ENCODE results near the gene NR3C2. TPM values are rescaled to one million over a fixed set of nuclear protein-coding genes. Genes with fewer than 3 reads are reported as not detected.

The NR3C2 gene
- total RNA-seq, 1 donor from 2014 or later = 2.5 TPM

GRCh38 chr4:148273501-148273986, 168.7 kb downstream of the NR3C2 start:
- FAIRE-seq (no peak), DNase-seq (ENCODE audit: low read depth) (no peak)
- no peaks in the 10 kb centered on the region for H4K20me1 ChIP-seq (ENCODE audit: insufficient read depth, low read length)

GRCh38 chr4:148271166-148271565, 171.0 kb downstream of the NR3C2 start:
- Mint-ChIP-seq H3K36me3 (ENCODE audit: low read depth, unreplicated experiment) (no peaks in the 10 kb centered on the region), H3K27ac (ENCODE audit: unreplicated experiment) (no peak overlapping the region)

More at GRCh38 chr4:148273501-148273986, 168.7 kb downstream of the NR3C2 start:
- H3K9ac ChIP-seq (ENCODE audit: low read length) = no peak overlapping the region
- no peak overlapping the region for H3K4me3 ChIP-seq (ENCODE audit: insufficient read depth, low read depth, low read length)
- no peaks in the 10 kb centered on the region for H3K9me3 ChIP-seq (ENCODE audit: insufficient read depth, low read depth, low read length)
- no peak overlapping the region for H3K27ac ChIP-seq (ENCODE audit: low read depth, low read length)
- H3K4me3 Mint-ChIP-seq (ENCODE audit: unreplicated experiment) = no peak overlapping the region
- no peaks in the 10 kb centered on the region for H3K36me3 ChIP-seq (ENCODE audit: insufficient read depth, low read length)
- H3K9me3 Mint-ChIP-seq (ENCODE audit: unreplicated experiment) = no peaks in the 10 kb centered on the region
- no peaks in the 10 kb centered on the region for H3K36me3 Mint-ChIP-seq (ENCODE audit: low read depth, unreplicated experiment)
- H3K27me3 ChIP-seq (ENCODE audit: insufficient read depth, low read length) = no peaks in the 10 kb centered on the region
- H3K4me2 ChIP-seq (ENCODE audit: low read length) = no peak overlapping the region
- H3K79me2 ChIP-seq (ENCODE audit: insufficient read depth, low read length) = no peaks in the 10 kb centered on the region
- H3K4me1 ChIP-seq (ENCODE audit: insufficient read depth, low read length) = no peaks in the 10 kb centered on the region
- H3K4me1 Mint-ChIP-seq (ENCODE audit: low read depth, unreplicated experiment) = peaks cover 10% of the 10 kb centered on the region
- H3K27ac Mint-ChIP-seq (ENCODE audit: unreplicated experiment) = no peak overlapping the region
- no peak for TF ChIP-seq EZH2 (IDR thresholded peaks at IDR 0.05; ENCODE audit: insufficient read depth, low read length)
- TF ChIP-seq CTCF (IDR thresholded peaks at IDR 0.05; ENCODE audit: insufficient read depth, low read depth, low read length) = no peak
- H3K27me3 Mint-ChIP-seq (ENCODE audit: low read depth, unreplicated experiment) = no peaks in the 10 kb centered on the region
- H2AFZ ChIP-seq (ENCODE audit: low read depth, low read length) = no peak overlapping the region

More at GRCh38 chr4:148271166-148271565, 171.0 kb downstream of the NR3C2 start:
- no peaks in the 10 kb centered on the region for H3K36me3 ChIP-seq (ENCODE audit: insufficient read depth, low read length)
- H3K9me3 ChIP-seq (ENCODE audit: insufficient read depth, low read depth, low read length) = no peaks in the 10 kb centered on the region
- H3K27me3 ChIP-seq (ENCODE audit: insufficient read depth, low read length) = no peaks in the 10 kb centered on the region
- TF ChIP-seq CTCF (IDR thresholded peaks at IDR 0.05; ENCODE audit: insufficient read depth, low read depth, low read length) (no peak), EZH2 (IDR thresholded peaks at IDR 0.05; ENCODE audit: insufficient read depth, low read length) (no peak)
- H3K9ac ChIP-seq (ENCODE audit: low read length) = no peak overlapping the region
- Mint-ChIP-seq H3K27me3 (ENCODE audit: low read depth, unreplicated experiment) (no peaks in the 10 kb centered on the region), H3K4me1 (ENCODE audit: low read depth, unreplicated experiment) (peaks cover 10% of the 10 kb centered on the region), H3K9me3 (ENCODE audit: unreplicated experiment) (no peaks in the 10 kb centered on the region), H3K4me3 (ENCODE audit: unreplicated experiment) (no peak overlapping the region)
- no peak overlapping the region for H2AFZ ChIP-seq (ENCODE audit: low read depth, low read length)
- no peak overlapping the region for H3K4me3 ChIP-seq (ENCODE audit: insufficient read depth, low read depth, low read length)
- DNase-seq (ENCODE audit: low read depth) (no peak), FAIRE-seq (no peak)
- no peak overlapping the region for H3K27ac ChIP-seq (ENCODE audit: low read depth, low read length)
- no peak overlapping the region for H3K4me2 ChIP-seq (ENCODE audit: low read length)
- no peaks in the 10 kb centered on the region for H3K4me1 ChIP-seq (ENCODE audit: insufficient read depth, low read length)
- no peaks in the 10 kb centered on the region for H4K20me1 ChIP-seq (ENCODE audit: insufficient read depth, low read length)
- H3K79me2 ChIP-seq (ENCODE audit: insufficient read depth, low read length) = no peaks in the 10 kb centered on the region
